HG03575 (cell line): ENCODE results near the gene DUSP14.
"Not testable (repeated sequence)": the region's sequence is repeated elsewhere in the genome, so short reads cannot be mapped to it uniquely, and the experiment has no call there.

Experiments
- ATAC-seq: cut with Tn5 transposase; IDR thresholded peaks from one replicate; pipeline ENCODE4 v1.9.1; 2021; ENCODE audit not compliant: unreplicated experiment, insufficient number of reproducible peaks, low FRiP score; ENCODE audit errors: extremely low read depth

Gene DUSP14

GRCh38 chr17:37510056-37510455 lies 20.4 kb downstream of the DUSP14 start:
- no peak for ATAC-seq

- not testable (repeated sequence) for ATAC-seq
Measured at GRCh38 chr17:37511642-37512041, 22.0 kb downstream of the DUSP14 start.

- ATAC-seq = no peak
Measured at GRCh38 chr17:37512442-37513068, 22.9 kb downstream of the DUSP14 start.

- ATAC-seq = no peak
Measured at GRCh38 chr17:37513711-37514110, 24.0 kb downstream of the DUSP14 start.

- no peak for ATAC-seq
Measured at GRCh38 chr17:37516127-37516571, 26.5 kb downstream of the DUSP14 start.

GRCh38 chr17:37517881-37518280 lies 28.2 kb downstream of the DUSP14 start:
- ATAC-seq = no peak

- ATAC-seq = no peak
Measured at GRCh38 chr17:37518826-37519225, 29.1 kb downstream of the DUSP14 start.

- ATAC-seq = no peak
Measured at GRCh38 chr17:37519251-37519985, 29.7 kb downstream of the DUSP14 start.

GRCh38 chr17:37520174-37520573 lies 30.5 kb downstream of the DUSP14 start:
- no peak for ATAC-seq

GRCh38 chr17:37521821-37522220 lies 32.1 kb downstream of the DUSP14 start:
- no peak for ATAC-seq

GRCh38 chr17:37523715-37524219 lies 34.1 kb downstream of the DUSP14 start:
- ATAC-seq = no peak

GRCh38 chr17:37527249-37527851 lies 37.7 kb downstream of the DUSP14 start:
- no peak for ATAC-seq

- ATAC-seq = no peak
Measured at GRCh38 chr17:37530420-37530819, 40.7 kb downstream of the DUSP14 start.

- no peak for ATAC-seq
Measured at GRCh38 chr17:37532756-37533155, 43.1 kb downstream of the DUSP14 start.

GRCh38 chr17:37535906-37536305 lies 46.2 kb downstream of the DUSP14 start:
- no peak for ATAC-seq

- ATAC-seq = no peak
Measured at GRCh38 chr17:37538981-37539659, 49.4 kb downstream of the DUSP14 start.

- no peak for ATAC-seq
Measured at GRCh38 chr17:37541880-37542660, 52.4 kb downstream of the DUSP14 start.

GRCh38 chr17:37543637-37544052 lies 54.0 kb downstream of the DUSP14 start:
- no peak for ATAC-seq

- no peak for ATAC-seq
Measured at GRCh38 chr17:37545486-37545885, 55.8 kb downstream of the DUSP14 start.
